SK-N-SH treated with all-trans-retinoic acid at 6 μM for 48 hours (cell line): ENCODE measurements around the gene STX3.
"Not testable (repeated sequence)": the region's sequence is repeated elsewhere in the genome, so short reads cannot be mapped to it uniquely, and the experiment has no call there.

Source experiments
- ARNTL ChIP-seq: fragments of 450-650 bp; formaldehyde crosslinking; IDR thresholded peaks from 2 replicates; pipeline ENCODE4 v1.5.0; 2020; ENCODE audit warnings: low read depth, mild to moderate bottlenecking, moderate library complexity, borderline replicate concordance
- CSDC2 ChIP-seq: fragments of 250-450 bp; sonication (Bioruptor Pico); IDR thresholded peaks from 2 replicates; pipeline ENCODE4 v1.5.0; 2020; ENCODE audit warnings: mild to moderate bottlenecking, moderate library complexity
- GLIS3 ChIP-seq: fragments of 250-450 bp; sonication (Bioruptor Pico); IDR thresholded peaks from 2 replicates; pipeline ENCODE4 v1.5.0; 2020; ENCODE audit warnings: mild to moderate bottlenecking, moderate library complexity
- ISL1 ChIP-seq: fragments of 250-450 bp; sonication (Bioruptor Pico); IDR thresholded peaks from 2 replicates; pipeline ENCODE4 v2.1.2; 2022; ENCODE audit warnings: mild to moderate bottlenecking, moderate library complexity
- OSR1 ChIP-seq: fragments of 250-450 bp; sonication (Bioruptor Pico); IDR thresholded peaks from 2 replicates; pipeline ENCODE4 v1.8.0; 2022; ENCODE audit warnings: moderate library complexity, mild to moderate bottlenecking, inconsistent platforms
- PPARA ChIP-seq: fragments of 250-450 bp; sonication (Bioruptor Pico); IDR thresholded peaks from 2 replicates; pipeline ENCODE4 v1.5.0; 2020; ENCODE audit warnings: mild to moderate bottlenecking, borderline replicate concordance
- ZFP30 ChIP-seq: fragments of 450-650 bp; formaldehyde crosslinking; IDR thresholded peaks from 2 replicates; pipeline ENCODE4 v1.5.0; 2022; ENCODE audit warnings: mild to moderate bottlenecking, moderate library complexity
- ZNF565 ChIP-seq: fragments of 450-650 bp; formaldehyde crosslinking; conservative IDR thresholded peaks from 2 replicates; pipeline ENCODE4 v1.5.0; 2020; ENCODE audit warnings: low read depth, mild to moderate bottlenecking, moderate library complexity
- ZNF8 ChIP-seq: fragments of 450-650 bp; formaldehyde crosslinking; IDR thresholded peaks from 2 replicates; pipeline ENCODE4 v1.5.0; 2020; ENCODE audit warnings: mild to moderate bottlenecking, moderate library complexity
- TF ChIP-seq, protein P1 (sequence below): fragments of 250-450 bp; sonication (Bioruptor Pico); IDR thresholded peaks from 2 replicates; pipeline ENCODE4 v1.8.0; 2020; ENCODE audit warnings: mild to moderate bottlenecking, moderate library complexity, borderline replicate concordance
- TF ChIP-seq, protein P2 (sequence below): fragments of 250-450 bp; sonication (Bioruptor Pico); IDR thresholded peaks from 2 replicates; pipeline ENCODE4 v1.8.0; 2021; ENCODE audit warnings: low read depth, mild to moderate bottlenecking, moderate library complexity, borderline replicate concordance

DNA sequence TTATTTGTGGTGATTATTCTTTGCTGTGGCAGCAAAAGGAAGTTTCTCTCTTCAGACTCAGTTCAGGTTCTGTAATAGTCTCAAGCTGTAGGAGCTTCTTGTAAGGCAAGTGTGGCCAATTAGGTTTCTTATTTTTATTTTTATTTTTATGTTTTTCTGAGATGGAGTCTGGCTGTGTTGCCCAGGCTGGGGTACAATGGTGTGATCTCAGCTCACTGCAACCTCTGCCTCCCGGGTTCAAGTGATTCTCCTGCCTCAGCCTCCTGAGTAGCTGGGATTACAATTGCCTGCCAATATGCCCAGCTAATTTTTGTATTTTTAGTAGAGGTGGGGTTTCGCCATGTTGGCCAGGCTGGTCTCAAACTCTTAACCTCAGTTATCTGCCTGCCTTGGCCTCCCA is 94.4 kb downstream of the STX3 start:
- TF ChIP-seq ISL1; CSDC2 (CRISPR knock-in tag); PPARA; ZNF8; ZFP30 (CRISPR knock-in tag); ZNF565; ARNTL (CRISPR knock-in tag); OSR1; GLIS3: not testable (repeated sequence)
- TF ChIP-seq, protein P1, sequence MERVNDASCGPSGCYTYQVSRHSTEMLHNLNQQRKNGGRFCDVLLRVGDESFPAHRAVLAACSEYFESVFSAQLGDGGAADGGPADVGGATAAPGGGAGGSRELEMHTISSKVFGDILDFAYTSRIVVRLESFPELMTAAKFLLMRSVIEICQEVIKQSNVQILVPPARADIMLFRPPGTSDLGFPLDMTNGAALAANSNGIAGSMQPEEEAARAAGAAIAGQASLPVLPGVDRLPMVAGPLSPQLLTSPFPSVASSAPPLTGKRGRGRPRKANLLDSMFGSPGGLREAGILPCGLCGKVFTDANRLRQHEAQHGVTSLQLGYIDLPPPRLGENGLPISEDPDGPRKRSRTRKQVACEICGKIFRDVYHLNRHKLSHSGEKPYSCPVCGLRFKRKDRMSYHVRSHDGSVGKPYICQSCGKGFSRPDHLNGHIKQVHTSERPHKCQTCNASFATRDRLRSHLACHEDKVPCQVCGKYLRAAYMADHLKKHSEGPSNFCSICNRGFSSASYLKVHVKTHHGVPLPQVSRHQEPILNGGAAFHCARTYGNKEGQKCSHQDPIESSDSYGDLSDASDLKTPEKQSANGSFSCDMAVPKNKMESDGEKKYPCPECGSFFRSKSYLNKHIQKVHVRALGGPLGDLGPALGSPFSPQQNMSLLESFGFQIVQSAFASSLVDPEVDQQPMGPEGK (CRISPR knock-in tag) = not testable (repeated sequence)
- TF ChIP-seq, protein P2, sequence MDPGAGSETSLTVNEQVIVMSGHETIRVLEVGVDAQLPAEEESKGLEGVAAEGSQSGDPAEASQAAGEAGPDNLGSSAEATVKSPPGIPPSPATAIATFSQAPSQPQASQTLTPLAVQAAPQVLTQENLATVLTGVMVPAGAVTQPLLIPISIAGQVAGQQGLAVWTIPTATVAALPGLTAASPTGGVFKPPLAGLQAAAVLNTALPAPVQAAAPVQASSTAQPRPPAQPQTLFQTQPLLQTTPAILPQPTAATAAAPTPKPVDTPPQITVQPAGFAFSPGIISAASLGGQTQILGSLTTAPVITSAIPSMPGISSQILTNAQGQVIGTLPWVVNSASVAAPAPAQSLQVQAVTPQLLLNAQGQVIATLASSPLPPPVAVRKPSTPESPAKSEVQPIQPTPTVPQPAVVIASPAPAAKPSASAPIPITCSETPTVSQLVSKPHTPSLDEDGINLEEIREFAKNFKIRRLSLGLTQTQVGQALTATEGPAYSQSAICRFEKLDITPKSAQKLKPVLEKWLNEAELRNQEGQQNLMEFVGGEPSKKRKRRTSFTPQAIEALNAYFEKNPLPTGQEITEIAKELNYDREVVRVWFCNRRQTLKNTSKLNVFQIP (CRISPR knock-in tag) = not testable (repeated sequence)
